H7 (cell line): ENCODE measurements around the gene ZNF729. TPM values are rescaled to one million over a fixed set of nuclear protein-coding genes. Genes with fewer than 3 reads are reported as not detected.

ENCODE experiments used
- total RNA-seq: library from RNA; depleted of rRNA; stranded (reverse); fragments of >200 nt; shearing (Covaris generic); gene quantifications from 2 replicates; pipeline ENCODE4 v1.2.3, GENCODE V29; 2014; rRNA removed

ZNF729 gene
- total RNA-seq, 1 experiment from 2014 or later, result not detected

Other genes starting within 250 kb of the ZNF729 start
- not detected in 2 replicates for gene ZNF257, start 234.0 kb upstream of the ZNF729 start, total RNA-seq
- not detected in 2 replicates for gene ZNF676, start 89.5 kb upstream of the ZNF729 start, total RNA-seq
- not detected in 2 replicates for gene ZNF98, start 135.9 kb downstream of the ZNF729 start, total RNA-seq